Measurements from ENCODE around the gene NR2E3.

Gene NR2E3

DNA sequence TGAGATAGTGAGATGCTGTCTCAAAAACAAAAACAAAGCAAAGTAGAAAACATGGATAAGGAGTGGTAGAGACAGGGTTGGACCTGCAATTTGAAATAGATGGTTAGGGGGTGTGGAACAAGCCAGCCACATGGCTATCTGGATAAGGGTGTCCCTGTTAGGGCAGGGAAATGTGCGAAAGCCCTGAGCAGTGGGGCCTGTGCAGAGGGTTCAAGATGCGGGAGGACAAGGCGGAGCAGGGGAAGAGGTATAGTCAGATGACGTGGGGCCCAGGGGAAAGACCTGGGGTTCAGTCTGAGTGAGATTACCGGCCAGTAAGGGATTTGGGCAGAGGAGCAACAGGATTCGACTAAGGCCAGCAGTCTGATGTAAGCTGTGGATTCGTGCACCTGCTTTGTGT, 18.4 kb upstream of the NR2E3 start:
- DNase-seq (ENCODE audit: low spot score), result no peak

- DNase-seq (ENCODE audit: low spot score), result no peak
Observed at GRCh38 chr15:71792521-71792920, 17.8 kb upstream of the NR2E3 start.

DNA sequence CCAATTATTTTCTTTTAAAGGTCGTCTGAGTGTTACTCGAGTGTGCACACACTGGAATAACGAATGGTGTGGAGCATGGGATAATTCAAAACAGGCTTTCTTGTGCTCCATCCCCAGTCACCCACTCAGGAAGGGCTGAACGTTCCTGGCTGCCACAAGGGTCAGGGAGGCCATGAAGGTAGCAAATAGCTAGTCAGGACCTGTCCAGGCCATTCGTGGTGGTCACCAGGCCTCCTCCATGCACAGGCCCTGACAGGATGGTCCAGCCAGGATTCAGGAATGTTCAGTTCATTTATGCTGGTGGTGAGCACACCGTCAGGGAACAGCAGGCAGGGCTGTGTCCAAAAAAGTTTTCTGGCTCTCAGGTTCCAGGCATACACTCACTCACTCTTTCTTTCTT, 11.7 kb upstream of the NR2E3 start:
- DNase-seq (ENCODE audit: low spot score), result no peak

DNA sequence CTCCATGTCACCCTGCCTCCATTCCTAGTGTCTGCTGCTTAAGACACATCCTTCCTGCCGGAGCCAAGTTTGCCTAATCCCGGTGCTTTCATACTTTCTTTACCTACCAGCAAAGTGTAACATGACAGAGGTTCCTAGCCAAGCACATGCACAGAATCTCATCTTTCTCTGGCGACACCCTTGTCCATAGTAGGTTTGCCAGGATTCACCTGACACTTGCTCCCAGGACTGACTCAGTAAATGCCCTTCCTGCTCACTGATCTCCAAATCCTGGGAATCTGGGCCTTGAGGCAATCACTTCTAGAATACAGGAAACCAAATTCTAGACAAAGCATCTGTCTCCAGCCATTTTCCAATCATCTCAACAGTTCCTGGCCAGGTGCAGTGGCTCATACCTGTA, 10.2 kb upstream of the NR2E3 start:
- DNase-seq (ENCODE audit: low spot score), result no peak

GRCh38 chr15:71800835-71801745, 9.3 kb upstream of the NR2E3 start:
- DNase-seq (ENCODE audit: low spot score), result peak; percentile 59

DNA sequence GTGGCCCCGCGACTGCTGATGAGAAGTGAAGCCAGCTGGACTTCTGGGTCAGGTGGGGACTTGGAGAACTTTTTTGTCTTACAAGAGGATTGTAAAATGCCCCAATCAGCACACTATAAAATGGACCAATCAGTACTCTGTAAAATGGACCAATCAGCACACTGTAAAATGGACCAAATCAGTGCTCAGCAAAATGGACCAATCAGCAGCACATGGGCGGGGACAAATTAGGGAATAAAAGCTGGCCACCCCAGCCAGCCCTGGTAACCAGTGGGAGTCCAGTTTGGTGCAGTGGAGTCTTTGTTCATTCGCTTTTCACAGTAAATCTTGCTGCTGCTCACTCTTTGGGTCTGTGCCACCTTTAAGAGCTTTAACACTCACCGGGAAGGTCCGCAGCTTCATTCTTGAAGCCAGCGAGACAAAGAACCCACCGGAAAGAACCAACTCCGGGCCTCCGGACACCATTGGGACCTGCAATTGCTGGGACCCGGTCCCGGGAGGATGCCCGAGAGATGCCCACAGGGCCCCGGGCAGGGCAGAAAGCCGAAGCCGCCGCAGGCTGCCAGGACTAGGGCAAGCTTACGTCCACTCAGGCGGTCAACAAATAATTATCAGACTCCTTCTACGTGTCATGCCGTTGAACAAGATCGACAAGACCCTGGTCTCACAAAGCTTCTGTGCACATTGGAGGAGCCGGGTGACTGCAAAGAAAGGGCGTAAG, 8.3 kb upstream of the NR2E3 start:
- DNase-seq (ENCODE audit: low spot score), result no peak

GRCh38 chr15:71802770-71803169, 7.6 kb upstream of the NR2E3 start:
- DNase-seq (ENCODE audit: low spot score), result peak; percentile 32

- DNase-seq (ENCODE audit: low spot score), result no peak
Observed at GRCh38 chr15:71804226-71804625, 6.1 kb upstream of the NR2E3 start.

- no peak for DNase-seq (ENCODE audit: low spot score)
Observed at GRCh38 chr15:71804695-71805470, 5.5 kb upstream of the NR2E3 start.

DNA sequence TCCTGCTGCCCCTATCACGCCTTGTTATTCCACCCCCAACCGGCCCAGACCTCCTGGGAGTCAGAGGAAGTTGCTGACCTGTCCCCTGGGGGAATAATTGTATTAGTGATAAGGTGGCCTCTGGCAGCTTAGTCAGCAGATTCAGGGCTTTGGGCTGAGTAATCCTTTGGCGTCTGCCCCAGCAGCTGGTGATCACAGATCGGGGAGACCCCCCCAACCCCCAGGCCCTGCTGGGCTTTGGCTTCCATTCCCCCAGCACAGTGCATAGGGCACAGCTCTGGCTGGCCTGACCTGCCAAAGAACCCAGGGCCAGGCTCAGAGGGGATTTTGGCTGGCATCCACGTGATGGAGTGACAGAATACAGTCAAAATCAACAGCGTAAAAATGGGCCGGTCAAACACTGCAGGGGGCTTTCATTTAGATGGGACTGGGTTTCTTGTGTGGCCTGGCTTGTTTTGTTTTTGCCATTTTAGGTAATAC, 3.9 kb upstream of the NR2E3 start:
- no peak for DNase-seq (ENCODE audit: low spot score)

DNA sequence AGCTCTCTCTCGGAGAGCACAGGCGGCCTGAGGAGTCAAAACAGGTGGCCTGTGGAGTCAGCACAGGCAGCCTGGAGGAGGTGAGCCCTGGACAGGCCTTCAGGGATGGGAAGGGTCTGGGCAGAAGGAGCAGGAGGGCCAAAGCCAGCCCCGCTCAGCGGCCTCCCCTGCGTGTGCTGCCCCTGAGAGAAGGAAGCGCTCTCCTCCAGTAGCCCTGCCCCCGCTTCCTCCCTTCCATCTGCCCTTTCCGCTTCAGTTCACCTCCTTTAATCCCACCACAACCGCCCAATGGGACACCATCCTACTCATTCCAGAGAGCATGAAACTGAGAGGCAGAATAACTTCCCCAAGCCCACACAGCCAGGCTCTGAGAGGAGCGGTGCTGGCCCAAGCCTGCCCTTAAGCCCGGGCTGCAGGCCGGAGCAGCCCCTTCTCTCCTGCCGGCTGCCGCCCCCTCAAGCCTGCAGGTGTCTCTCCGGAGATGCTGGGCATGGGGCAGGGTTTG, 3.2 kb upstream of the NR2E3 start:
- DNase-seq (ENCODE audit: low spot score), result no peak

GRCh38 chr15:71807691-71808091, 2.7 kb upstream of the NR2E3 start:
- no peak for DNase-seq (ENCODE audit: low spot score)

DNA sequence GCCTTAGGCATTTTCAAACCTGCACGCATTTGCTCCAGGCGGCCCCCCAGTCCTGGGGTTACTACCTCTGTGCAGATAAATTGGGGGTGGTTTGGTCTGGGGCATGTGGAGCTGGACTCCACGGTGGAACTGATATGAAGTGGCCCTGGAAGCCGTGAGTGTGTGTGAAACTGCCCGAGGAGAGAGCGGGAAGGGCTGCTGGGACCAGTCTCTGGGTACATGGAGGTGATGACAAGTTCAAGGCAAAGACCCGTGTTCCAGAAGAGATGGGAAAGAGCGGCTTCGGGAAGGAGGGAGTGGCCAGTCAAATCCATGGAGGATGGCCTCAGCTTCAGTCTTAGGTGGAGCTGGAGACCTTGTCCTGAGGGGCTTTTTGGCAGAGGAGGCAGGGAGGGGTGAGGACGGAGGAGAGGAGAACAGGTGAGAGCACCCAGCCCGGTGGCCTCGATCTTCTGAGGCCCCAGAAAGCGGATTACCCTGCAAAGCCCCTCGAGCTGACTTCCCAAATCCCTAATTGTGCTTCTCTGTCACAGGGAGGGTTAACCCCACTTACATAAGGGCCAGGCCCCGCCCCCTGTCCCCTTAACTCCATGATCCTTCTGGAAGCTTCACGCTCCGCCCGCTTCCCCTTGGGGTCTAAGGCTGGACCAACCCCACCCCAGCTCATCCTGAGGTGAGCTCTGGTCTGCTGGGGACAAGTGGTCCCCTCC, 1.9 kb upstream of the NR2E3 start:
- DNase-seq (ENCODE audit: low spot score), result no peak

GRCh38 chr15:71809346-71809745, 1.0 kb upstream of the NR2E3 start:
- DNase-seq (ENCODE audit: low spot score), result no peak

DNA sequence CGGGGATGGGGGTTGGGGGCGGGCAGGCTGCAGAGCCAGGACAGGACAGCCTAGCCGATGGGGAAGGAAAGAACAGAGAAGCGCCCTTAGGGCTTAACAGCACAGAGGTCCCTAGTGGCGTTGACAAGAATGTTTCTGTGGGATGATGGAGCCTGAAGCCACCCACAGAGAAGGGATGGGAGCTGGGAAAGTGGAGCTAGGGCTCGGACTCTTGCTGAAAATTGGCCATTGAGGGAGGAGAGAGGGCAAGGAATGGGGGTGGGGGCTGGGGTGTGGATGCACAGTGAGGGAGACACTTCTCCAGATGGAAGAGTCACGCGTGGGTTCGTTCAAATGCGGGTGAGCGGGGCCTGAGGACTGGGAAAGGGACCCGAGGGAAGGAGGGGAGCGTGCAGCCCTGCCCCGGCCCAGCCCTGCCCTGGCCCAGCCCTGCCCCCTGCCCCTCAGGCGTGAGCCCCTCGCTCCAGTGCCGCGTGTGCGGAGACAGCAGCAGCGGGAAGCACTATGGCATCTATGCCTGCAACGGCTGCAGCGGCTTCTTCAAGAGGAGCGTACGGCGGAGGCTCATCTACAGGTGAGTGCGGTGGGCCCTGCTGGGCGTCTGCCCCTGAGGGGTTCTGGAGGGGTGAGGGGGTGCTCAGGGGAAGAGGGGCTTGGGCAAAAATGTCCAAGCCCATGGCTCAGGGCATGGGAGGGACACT, 832 bp downstream of the NR2E3 start:
- DNase-seq (ENCODE audit: low spot score), result no peak

- DNase-seq (ENCODE audit: low spot score), result no peak
Observed at GRCh38 chr15:71811752-71812735, 1.7 kb downstream of the NR2E3 start.

- no peak for DNase-seq (ENCODE audit: low spot score)
Observed at GRCh38 chr15:71812966-71813722, 2.8 kb downstream of the NR2E3 start.

DNA sequence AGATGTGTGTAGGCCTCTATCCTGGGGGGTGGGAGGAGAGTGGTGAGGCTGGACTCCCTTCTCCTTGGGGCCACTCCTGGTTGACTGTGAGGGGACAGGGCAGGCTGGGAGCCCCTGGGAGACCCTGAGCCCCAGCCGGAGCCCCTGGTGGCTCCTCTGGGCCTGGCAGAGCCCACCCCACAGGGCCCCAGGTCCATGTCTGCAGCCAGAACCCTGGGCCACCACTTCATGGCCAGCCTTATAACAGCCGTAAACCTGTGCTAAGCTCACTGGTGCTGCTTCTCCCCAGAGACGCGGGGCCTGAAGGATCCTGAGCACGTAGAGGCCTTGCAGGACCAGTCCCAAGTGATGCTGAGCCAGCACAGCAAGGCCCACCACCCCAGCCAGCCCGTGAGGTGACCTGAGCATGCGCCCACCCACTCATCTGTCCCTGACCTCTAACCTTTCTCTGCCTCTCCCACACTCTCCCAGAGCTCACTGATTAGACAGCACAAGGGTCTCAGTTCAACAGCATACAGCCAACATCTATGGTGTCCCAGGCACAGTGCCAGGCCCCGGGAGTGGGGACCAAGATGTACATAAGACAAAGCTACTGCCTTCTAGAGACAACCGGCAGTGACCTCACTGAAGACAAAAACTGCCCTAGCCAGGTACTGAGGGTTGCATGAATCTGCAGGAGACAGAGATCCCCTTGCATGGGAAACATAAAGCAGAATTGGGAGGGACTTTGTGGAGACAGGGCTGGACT, 3.5 kb downstream of the NR2E3 start:
- DNase-seq (ENCODE audit: low spot score), result no peak
